GM18508 (cell line): Measurements from ENCODE around the gene CAPNS1.

Source experiments
- ATAC-seq: cut with Tn5 transposase; IDR thresholded peaks from one replicate; pipeline ENCODE4 v1.9.1; 2021; ENCODE audit warnings: moderate number of reproducible peaks; ENCODE audit not compliant: insufficient read depth, unreplicated experiment

CAPNS1 gene

DNA sequence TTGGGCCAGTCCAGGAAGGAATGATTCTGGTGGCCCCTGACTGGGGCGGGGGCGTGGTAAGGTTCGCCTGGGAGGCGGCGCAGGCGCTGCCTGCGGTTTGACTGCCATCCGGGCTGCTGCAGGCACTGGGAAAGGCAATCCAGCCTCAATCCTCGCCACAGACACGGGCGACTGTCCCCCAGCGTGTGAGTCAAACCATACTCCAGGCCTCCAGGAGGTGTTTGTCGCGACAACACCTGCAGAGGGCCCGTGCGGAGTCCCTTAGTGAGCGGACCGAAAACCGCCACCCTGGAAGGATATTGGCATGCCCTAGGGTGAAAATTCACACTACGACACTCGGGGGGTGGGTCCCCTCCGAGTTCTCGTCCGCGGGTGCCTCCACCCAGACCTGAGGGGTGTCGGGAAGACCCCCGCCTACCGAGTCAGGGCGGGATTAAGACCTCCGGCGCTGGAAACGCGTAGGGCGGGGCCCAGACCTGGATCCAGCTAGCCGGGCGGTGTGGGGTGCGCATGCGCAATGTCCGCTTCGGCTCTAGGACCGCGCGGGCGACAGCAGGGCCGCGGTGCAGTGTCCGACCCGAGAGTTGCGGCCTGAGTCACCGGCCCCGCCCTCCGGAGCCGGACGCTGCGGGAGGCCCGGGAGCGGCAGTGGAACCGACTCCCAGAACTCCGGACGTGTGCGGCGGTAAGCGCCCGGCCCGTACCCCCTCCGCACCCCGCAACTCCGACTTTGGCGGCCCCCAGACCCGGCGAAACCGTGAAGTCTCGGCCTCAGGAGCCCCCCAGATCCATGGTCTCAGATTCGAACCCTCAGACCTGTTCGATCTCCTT, at the start of gene CAPNS1:
TSS of gene CAPNS1 (plus strand) at position 594 of the 831 bp plus-strand sequence. CDS start 946 bp downstream, outside the sequence.
- peak; percentile 45 for ATAC-seq

DNA sequence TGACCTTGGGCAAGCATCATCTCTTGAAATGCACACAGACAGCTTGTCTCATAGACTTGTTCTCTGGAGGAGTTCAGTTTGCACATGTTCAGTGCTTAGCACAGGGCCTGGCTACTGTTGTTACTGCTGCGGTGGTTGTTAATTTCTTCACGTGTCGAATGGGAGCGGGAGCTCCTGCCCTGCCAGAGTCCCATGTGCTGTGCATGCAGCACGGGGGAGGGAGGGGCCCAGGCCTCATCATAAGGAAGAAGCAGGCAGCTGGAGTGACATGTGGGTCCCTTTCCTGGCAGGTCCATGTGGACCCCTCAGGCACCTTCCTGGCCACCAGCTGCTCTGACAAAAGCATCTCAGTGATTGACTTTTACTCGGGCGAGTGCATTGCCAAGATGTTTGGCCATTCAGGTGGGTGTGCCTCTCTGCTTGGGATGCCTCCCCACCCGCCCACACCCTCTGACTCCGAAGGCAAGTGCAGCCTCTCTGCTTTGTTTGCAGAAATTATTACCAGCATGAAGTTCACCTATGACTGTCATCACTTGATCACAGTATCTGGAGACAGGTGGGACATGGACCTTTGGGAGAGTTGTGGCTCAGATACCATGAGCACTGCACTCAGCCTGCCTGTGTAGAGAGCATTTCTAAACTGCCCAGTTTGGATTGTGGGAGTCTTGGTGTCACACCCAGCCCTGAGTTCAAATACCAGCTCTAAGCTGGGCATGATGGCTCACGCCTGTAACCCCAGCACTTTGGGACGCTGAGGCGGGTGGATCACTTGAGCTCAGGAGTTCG, 48.8 kb upstream of the CAPNS1 start:
- no peak for ATAC-seq

DNA sequence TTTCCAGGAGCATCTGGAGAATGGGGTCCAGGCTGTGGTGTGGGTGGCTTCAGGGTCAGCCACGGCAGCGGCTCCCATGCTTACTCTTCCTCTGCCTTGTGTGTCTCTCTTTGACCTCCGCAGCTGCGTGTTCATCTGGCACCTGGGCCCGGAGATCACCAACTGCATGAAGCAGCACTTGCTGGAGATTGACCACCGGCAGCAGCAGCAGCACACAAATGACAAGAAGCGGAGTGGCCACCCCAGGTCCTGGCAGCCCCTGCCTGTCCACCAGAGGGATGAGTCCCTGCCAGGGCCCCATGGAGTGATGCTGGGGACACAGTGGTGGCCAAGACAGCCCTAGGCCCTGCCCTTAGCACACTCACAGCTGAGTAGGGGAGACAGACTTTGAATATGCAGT, 47.3 kb upstream of the CAPNS1 start:
- ATAC-seq, result no peak

DNA sequence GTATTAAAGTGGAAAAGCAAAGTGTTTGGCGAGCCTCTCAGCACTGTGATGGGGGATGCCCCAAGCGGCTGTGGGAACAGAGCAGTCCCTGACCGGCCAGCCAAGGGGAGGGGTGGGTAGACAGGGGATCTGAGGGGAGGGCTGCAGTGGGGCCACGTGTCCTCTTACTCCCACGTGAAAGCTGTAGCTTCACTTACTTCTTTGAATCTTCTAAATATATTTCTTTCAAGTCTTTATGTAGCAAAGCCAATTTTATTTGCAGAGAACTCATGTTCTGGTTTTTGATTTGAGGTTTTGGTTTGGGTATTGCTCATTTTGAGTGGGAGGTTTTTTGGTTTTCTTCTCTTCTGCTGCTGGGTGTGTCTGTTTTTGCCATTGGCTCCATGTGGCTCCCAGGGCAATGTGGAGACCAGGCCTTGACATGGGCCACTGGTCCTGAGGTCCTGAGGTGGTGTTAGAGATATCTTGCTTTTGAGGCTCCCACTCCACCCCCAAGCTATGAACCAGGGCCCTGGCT, 46.7 kb upstream of the CAPNS1 start:
- ATAC-seq, result no peak

DNA sequence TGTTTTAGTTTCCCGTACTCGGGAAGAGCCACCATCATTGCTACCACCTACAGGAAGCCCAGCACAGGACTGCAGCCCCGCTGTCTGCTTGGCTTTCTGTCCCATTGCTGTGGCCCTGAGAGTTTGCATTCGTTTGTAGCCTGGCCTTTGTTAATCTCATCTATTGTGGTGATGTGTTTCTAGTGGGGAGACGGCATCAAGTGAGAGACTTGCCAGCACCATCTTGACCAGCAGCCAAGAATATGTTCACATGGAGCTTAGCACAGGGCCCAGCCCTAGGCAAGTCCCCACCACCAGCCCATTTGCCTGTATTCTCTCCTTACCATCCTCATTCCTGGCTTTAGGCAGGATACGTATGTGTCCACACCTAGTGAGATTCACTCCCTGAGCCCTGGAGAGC, 46.2 kb upstream of the CAPNS1 start:
- ATAC-seq, result no peak

DNA sequence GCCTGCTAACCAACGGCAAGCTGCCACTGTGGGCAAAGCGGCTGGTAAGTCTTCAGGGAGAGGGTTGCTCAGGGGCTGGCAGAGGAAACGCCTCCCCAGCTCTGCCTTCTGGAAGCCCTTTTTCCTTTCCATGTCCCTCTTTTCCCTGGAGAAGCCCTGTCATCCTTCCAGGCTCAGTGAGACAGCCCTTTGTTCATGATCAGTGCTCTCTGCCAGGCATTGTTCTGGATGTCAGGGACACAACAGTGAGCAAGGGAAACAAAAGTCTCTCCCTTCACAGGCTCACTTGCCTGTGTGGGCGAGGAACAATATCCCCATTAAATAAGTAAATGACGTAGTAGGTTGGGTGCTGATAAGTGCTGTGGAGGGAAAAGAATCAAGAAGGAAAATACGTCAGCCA, 42.8 kb upstream of the CAPNS1 start:
- ATAC-seq, result no peak

DNA sequence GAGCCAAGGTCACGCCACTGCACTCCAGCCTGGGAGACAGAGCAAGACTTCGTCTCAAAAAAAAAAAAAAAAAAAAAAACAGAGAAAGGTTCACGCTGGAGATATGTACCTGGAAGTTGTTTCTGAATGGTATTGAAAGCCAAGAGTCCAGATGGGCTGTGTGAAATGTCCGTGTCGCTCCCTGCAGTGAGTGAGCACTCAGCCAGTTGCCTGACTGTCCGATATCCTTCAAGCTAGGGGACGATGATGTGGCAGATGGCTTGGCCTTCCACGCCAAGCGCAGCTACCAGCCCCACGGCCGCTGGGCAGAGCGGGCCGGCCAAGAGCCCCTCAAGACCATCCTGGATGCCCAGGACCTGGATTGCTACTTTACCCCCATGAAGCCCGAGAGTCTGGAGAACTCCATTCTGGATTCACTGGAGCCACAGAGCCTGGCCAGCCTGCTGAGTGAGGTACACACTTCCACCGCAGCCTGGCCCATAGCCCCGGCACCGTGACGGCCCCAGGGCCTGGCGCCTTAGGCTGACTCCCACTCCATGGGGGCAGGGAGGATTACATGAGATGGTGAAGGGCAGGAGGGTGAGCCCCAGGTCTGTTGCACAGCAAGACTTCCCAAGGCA, 40.6 kb upstream of the CAPNS1 start:
- ATAC-seq, result no peak

DNA sequence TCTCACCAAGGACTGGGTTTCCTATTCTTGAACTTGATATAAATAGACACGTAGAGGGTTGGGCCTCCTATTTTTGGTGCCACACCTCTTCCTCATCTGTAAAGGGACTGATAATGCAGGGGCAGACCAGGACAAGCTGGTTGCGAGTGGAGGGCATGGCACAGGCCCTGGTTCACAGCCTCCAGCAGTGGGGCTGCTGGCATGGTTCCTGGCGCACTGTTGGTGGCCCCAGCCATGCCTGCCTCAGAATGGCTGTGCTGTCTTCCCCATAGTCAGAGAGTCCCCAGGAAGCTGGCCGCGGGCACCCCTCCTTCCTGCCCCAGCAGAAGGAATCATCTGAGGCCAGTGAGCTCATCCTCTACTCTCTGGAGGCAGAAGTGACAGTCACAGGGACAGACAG, 39.4 kb upstream of the CAPNS1 start:
- ATAC-seq, result no peak

DNA sequence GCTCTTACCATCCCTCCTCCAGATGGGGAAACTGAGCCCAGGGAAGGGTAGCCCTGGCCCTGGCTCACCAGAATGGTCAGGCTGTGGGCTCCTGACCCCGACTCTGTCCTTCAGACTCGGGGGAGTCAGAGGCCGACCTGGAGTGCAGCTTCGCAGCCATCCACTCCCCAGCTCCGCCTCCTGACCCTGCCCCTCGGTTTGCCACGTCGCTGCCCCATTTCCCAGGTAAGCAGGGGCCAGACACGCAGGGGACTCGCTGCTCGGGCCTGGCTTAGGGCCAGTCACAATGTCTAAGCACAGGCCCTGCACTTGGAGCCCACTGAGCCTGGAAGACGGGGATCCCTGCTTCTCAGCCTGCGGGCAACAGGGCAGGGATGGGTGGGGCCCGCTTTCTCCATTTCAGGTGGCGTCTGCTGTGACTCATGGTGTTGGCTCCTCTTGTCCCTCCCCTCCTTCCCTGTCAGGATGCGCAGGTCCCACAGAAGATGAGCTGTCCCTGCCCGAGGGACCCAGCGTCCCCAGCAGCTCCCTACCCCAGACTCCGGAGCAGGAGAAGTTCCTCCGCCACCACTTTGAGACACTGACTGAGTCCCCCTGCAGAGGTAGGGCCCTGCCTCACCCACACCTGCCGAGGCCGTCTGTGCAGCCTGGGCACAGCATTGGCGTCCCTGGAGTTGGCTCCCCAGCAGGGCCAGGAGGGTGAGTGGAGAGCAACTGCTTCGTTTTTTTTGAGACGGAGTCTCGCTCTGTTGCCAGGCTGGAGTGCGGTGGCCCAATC, 38.1 kb upstream of the CAPNS1 start:
- ATAC-seq, result no peak

DNA sequence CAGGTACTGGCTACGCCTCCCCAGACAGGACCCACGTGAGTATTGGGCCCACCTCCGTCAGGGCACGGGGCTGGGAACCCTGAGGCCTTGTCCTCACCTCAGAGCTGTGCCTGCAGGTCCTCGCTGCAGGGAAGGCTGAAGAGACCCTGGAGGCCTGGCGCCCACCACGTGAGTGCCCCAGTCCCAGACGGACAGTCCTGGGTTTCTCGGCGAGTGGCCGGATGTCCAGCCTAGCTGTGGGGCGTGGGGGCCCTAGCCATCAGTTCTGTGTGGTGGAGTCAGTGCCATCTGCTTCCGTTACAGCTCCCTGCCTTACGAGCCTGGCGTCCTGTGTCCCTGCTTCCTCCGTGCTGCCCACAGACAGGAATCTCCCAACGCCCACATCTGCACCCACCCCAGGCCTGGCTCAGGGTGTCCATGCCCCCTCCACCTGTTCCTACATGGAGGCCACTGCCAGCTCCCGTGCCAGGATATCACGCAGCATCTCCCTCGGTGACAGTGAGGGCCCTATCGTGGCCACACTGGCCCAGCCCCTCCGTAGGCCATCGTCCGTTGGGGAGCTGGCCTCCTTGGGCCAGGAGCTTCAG, 36.7 kb upstream of the CAPNS1 start:
- ATAC-seq, result no peak

DNA sequence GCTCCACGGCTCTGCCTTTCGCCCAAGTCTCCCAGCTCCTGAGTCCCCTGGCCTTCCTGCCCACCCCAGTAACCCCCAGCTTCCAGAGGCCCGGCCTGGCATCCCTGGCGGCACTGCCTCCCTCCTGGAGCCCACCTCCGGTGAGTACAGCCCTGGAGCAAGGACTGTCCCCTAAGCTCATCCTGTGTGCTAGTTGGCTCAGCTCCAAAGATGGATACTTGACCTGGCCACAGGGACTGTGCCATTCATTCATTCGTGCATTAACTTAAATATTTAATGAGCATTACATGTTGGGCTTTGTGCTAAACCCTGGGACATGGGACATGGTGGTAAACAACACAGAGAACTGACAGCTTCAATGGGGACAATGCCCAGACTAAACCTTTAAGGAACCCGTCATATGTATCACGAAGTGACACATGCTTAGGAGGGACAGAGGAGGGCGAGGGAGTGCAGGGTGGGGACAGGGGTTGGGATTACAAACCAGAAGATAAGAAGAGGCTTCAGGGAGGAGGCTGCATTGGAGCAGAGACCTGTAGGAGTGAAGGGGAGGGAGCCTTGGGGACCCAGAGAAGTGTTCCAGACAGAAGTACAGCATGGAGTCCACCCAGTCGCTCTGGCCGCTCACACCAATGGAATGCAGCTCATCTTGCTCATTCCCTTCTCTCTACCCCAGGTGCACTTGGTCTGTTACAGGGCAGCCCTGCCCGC, 35.9 kb upstream of the CAPNS1 start:
- no peak for ATAC-seq

DNA sequence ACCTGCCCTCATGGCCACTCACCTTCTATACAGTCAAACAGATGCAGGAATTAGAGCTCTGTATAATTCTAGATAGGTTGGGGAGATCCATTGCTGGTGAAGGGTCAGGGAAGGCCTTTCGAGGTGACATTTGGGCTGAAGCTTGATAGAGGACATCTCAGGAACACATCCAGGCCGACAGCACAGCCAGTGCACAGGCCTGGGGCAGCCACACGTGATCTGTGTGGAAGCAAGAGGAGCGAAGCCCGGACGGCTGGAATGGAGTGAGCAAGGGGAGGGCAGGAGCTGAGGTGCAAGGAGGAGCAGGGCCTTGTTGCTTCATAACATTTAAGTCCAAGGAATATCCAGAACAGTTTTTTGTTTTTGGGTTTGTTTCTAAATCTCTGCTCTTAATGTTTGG, 33.4 kb upstream of the CAPNS1 start:
- no peak for ATAC-seq

DNA sequence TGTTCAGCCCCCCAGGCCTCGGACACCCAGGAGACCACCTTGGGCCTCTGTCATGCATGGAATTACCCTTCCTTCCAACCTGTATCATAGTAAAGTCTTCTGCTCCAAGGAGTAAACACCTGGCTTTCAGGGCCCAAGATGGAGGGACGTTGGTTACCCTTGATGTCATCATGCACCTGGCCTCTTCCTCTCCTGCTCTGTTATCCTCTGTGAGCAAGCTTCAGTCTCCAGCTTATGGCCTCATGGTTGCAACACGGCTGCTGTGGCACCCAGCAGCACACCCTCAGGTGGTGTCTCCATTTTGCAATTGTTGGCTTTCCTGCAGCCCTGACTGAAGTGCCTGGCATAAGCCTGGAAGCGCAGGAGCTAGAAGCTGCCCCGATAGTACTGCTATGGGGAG, 32.9 kb upstream of the CAPNS1 start:
- ATAC-seq, result no peak

DNA sequence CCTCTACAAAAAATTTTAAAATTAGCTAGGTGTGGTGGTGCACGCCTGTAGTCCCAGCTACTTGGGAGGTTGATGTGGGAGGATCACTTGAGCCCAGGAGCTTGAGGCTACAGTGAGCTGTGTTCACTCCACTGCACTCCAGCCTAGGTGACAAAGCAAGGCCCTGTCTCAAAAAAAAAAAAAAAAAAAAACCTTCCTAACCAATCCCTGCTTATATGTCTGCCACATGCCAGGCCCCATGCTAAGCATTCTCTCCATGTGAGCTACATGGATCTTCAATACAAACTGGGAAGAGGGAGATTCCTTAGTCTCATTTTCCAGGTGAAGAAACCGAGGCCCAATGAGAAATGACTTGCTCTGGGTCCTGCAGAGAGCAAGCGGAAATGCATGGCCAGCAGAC, 31.2 kb upstream of the CAPNS1 start:
- no peak for ATAC-seq

DNA sequence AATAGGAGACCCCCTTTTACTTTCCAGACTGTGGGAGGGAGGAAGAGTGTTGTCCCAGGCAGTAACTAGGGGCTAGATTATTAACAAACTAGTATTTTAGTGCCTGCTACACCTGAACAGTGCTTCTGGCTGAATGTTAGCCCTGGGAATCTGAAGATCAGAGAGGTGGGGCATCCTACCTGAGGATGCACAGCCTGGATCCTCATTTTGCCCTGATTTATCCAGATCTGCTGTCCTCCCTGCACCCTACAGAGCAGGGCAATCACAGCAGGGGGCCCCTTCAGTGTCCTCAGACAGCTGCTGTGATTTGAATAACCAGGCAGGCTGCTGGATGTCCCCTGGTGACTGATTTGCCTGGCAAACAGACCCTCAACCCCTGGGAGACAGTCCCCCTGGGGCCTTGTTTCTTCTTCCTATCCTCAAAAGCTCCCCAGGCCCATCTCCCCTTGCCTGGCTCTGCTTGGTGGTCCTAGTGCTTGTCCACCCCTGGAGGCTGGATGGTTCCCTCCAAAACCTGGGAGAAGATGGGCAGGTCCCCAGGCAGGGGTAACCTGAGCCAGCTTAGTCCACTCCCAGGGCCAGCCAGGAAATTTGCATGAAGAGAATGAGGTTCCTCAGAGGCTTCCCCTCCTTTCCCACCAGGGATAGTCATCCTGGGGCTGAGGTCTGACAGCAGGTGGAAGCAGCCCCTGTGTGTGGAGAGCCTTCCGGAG, 29.2 kb upstream of the CAPNS1 start, which contains the start of gene OVOL3:
TSS of gene OVOL3 (plus strand) at position 657 of the 713 bp plus-strand sequence. CDS start 60 bp downstream, outside the sequence.
- ATAC-seq, result no peak

DNA sequence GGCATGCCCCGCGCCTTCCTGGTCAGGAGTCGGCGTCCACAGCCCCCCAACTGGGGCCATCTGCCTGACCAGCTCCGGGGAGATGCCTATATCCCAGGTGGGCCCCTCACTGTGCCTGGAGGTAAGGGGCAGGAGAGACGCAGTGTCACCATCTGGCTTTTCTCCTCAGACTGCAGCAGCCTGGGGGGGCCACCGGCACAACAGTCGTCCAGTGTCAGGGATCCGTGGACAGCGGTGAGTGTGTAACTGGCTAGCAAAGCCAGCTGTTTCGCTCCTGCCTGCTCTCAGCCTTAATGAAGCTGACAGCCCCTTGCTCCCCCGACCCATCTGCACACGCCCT, 28.7 kb upstream of the CAPNS1 start:
- no peak for ATAC-seq

DNA sequence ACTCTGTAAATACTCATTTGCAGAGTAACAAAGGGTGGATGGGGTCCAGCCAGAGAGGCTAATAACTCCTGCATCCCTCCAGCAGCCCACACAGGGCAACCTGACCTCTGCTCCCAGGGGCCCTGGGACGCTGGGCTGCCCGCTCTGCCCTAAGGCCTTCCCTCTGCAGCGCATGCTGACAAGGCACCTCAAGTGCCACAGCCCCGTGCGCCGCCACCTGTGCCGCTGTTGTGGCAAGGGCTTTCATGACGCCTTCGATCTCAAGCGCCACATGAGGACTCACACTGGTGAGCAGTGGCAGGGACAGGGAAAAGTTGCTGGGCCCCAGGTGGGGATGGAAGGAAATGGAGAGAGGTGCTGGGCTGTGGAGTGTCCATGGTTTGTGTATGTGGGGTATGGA, 27.2 kb upstream of the CAPNS1 start:
- no peak for ATAC-seq

DNA sequence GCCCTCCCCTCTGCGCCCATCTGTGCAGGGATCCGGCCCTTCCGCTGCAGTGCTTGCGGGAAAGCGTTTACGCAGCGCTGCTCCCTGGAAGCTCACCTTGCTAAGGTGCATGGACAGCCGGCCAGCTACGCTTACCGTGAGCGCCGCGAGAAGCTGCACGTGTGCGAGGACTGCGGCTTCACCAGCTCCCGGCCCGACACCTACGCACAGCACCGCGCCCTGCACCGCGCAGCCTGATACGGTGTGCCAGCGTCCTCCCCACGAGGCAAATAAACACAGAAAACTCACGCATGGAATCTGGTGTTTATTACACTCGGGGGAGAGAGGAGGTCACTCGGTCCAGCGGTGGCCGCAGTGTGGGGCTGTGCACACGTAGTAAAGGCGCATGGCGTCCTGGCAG, 26.4 kb upstream of the CAPNS1 start:
- no peak for ATAC-seq
